H1 (cell line): ENCODE results near the gene ZNF839. TPM values are rescaled to one million over a fixed set of nuclear protein-coding genes. Genes with fewer than 3 reads are reported as not detected.

Experiments
- CTCF ChIA-PET: fragments of 300-600 bp; sonication (Branson Sonifier 250); formaldehyde crosslinking; loops from one replicate; lab custom pipeline; 2021; ENCODE audit not compliant: partially characterized antibody; lab: Charles Lee
- POLR2A ChIA-PET: fragments of 300-600 bp; sonication (Branson Sonifier 250); formaldehyde crosslinking; loops from one replicate; lab custom pipeline; 2021; ENCODE audit warnings: inconsistent platforms; ENCODE audit not compliant: partially characterized antibody; lab: Charles Lee
- DNase-seq, 2 experiments: peaks; one replicate each; pipeline versions ENCODE4 v3.0.0 to v3.0.0-alpha.2; 2010 to 2022; ENCODE audit warnings: low spot score in 2 of 2, low read depth in 1 of 2, mixed read lengths in 1 of 2
- FAIRE-seq: peaks from 2 replicates; lab custom pipeline; 2011; peaks lifted over from hg19 to GRCh38; lab: Jason Lieb, UNC
- H2AFZ ChIP-seq: 2 replicates; pipeline ENCODE4 v1.8.1; 2012; ENCODE audit warnings: low read length, inconsistent platforms
- H2AK5ac ChIP-seq: 2 replicates; pipeline ENCODE4 v1.6.1; 2013; ENCODE audit warnings: low read depth, low read length
- H2BK120ac ChIP-seq: replicated peaks from 2 replicates; pipeline ENCODE3; 2013; ENCODE audit warnings: low read depth, low read length, inconsistent platforms
- H2BK12ac ChIP-seq: 2 replicates; pipeline ENCODE4 v1.6.1; 2013; ENCODE audit warnings: low read depth, low read length
- H2BK15ac ChIP-seq: 2 replicates; pipeline ENCODE4 v1.6.1; 2013; ENCODE audit warnings: low read length
- H2BK20ac ChIP-seq: 2 replicates; pipeline ENCODE4 v1.6.1; 2013; ENCODE audit warnings: low read length
- H2BK5ac ChIP-seq: 2 replicates; pipeline ENCODE4 v1.6.1; 2013; ENCODE audit warnings: low read depth, low read length
- H3K14ac ChIP-seq: 2 replicates; pipeline ENCODE4 v1.6.1; 2013; ENCODE audit warnings: inconsistent platforms; ENCODE audit not compliant: insufficient read length
- H3K18ac ChIP-seq: 2 replicates; pipeline ENCODE4 v1.6.1; 2013; ENCODE audit warnings: low read length; ENCODE audit errors: extremely low read depth
- H3K23ac ChIP-seq: 2 replicates; pipeline ENCODE4 v1.6.1; 2013; ENCODE audit warnings: inconsistent platforms; ENCODE audit not compliant: insufficient read length
- H3K23me2 ChIP-seq: 2 replicates; pipeline ENCODE4 v1.6.1; 2013; ENCODE audit warnings: low read depth, low read length
- H3K27ac ChIP-seq: 2 replicates; pipeline ENCODE4 v1.6.1; 2011; ENCODE audit warnings: low read depth, low read length, inconsistent platforms
- H3K27me3 ChIP-seq, 4 experiments: replicated peaks in 1 of 4; 1 replicate in 1 of 4; 2 replicates in 3 of 4; pipeline versions ENCODE4 v1.6.1 to v1.8.1; 2011 to 2013; ENCODE audit warnings: low read length in 3 of 4, mild to moderate bottlenecking in 3 of 4, inconsistent platforms in 2 of 4, mixed read lengths in 2 of 4, moderate library complexity in 1 of 4; ENCODE audit not compliant: control insufficient read depth in 3 of 4, insufficient read depth in 3 of 4; ENCODE audit errors: extremely low read depth in 1 of 4
- H3K36me3 ChIP-seq, 4 experiments: 2 replicates each; pipeline versions ENCODE4 v1.6.1 to v1.8.1; 2011 to 2013; ENCODE audit warnings: mild to moderate bottlenecking in 4 of 4, low read length in 3 of 4, moderate library complexity in 2 of 4, control low read depth in 1 of 4, inconsistent platforms in 1 of 4; ENCODE audit not compliant: insufficient read depth in 4 of 4, control insufficient read depth in 2 of 4
- H3K4ac ChIP-seq: replicated peaks from 2 replicates; pipeline ENCODE3; 2013; ENCODE audit warnings: low read length, low read depth, mixed read lengths, inconsistent platforms; ENCODE audit not compliant: insufficient read length
- H3K4me1 ChIP-seq, 4 experiments: replicated peaks in 1 of 4; 1 replicate in 1 of 4; 2 replicates in 3 of 4; pipeline versions ENCODE4 v1.6.1 to v1.8.1; 2011 to 2013; ENCODE audit warnings: low read length in 3 of 4, inconsistent platforms in 2 of 4, mixed read lengths in 1 of 4; ENCODE audit not compliant: insufficient read depth in 4 of 4, control insufficient read depth in 3 of 4
- H3K4me2 ChIP-seq, 2 experiments: 2 replicates each; pipeline versions ENCODE4 v1.6.1 to v1.8.1; 2011 to 2013; ENCODE audit warnings: low read depth in 2 of 2, low read length in 2 of 2, control low read depth in 1 of 2, inconsistent platforms in 1 of 2, mild to moderate bottlenecking in 1 of 2; ENCODE audit not compliant: insufficient read depth in 1 of 2
- H3K4me3 ChIP-seq, 4 experiments: fragments of 200-600, 300-600 bp in 1 of 4; sonication (generic), shearing (Covaris generic), sonication (Bioruptor Twin) in 1 of 4; 2 replicates each; pipeline versions ENCODE4 v1.5.1 to v1.8.1; 2011 to 2016; ENCODE audit warnings: low read length in 4 of 4, low read depth in 3 of 4, control low read depth in 2 of 4, inconsistent platforms in 2 of 4, mild to moderate bottlenecking in 2 of 4, mixed read lengths in 1 of 4, moderate library complexity in 1 of 4; ENCODE audit not compliant: insufficient read depth in 2 of 4; ENCODE audit errors: extremely low read depth in 1 of 4
- H3K56ac ChIP-seq: replicated peaks from 2 replicates; pipeline ENCODE3; 2013; ENCODE audit warnings: low read depth, mild to moderate bottlenecking, mixed read lengths, low read length, inconsistent platforms; ENCODE audit not compliant: insufficient read length
- H3K79me1 ChIP-seq: 2 replicates; pipeline ENCODE4 v1.6.1; 2013; ENCODE audit warnings: low read depth, low read length, control low read depth
- H3K79me2 ChIP-seq, 2 experiments: 2 replicates each; pipeline versions ENCODE4 v1.6.1 to v1.8.1; 2012 to 2013; ENCODE audit warnings: low read length in 2 of 2, mild to moderate bottlenecking in 2 of 2, inconsistent platforms in 1 of 2; ENCODE audit not compliant: insufficient read depth in 2 of 2, control insufficient read depth in 1 of 2
- H3K9ac ChIP-seq, 4 experiments: replicated peaks in 1 of 4; 1 replicate in 1 of 4; 2 replicates in 3 of 4; pipeline versions ENCODE4 v1.6.1 to v1.8.1; 2011 to 2013; ENCODE audit warnings: low read depth in 3 of 4, low read length in 3 of 4, control low read depth in 2 of 4, mild to moderate bottlenecking in 2 of 4, moderate library complexity in 2 of 4, inconsistent platforms in 1 of 4; ENCODE audit errors: extremely low read depth in 1 of 4
- H3K9me3 ChIP-seq, 2 experiments: 2 replicates each; pipeline versions ENCODE4 v1.6.1 to v1.8.1; 2012 to 2013; ENCODE audit warnings: mild to moderate bottlenecking in 2 of 2, moderate library complexity in 2 of 2, control low read depth in 1 of 2, inconsistent platforms in 1 of 2, low read depth in 1 of 2, low read length in 1 of 2, mixed read lengths in 1 of 2; ENCODE audit not compliant: insufficient read depth in 2 of 2
- H4K20me1 ChIP-seq, 2 experiments: replicated peaks in 1 of 2; 2 replicates each; pipeline versions ENCODE3 to v1.8.1; 2011 to 2013; ENCODE audit warnings: inconsistent platforms in 2 of 2, low read length in 2 of 2, mild to moderate bottlenecking in 1 of 2; ENCODE audit not compliant: insufficient read depth in 2 of 2, control insufficient read depth in 1 of 2
- H4K5ac ChIP-seq: 2 replicates; pipeline ENCODE4 v1.6.1; 2013; ENCODE audit warnings: low read length, low read depth, mixed read lengths, inconsistent platforms; ENCODE audit not compliant: insufficient read length
- H4K8ac ChIP-seq: 2 replicates; pipeline ENCODE4 v1.8.0; 2013; ENCODE audit warnings: mild to moderate bottlenecking, moderate library complexity, low read length, inconsistent platforms; ENCODE audit not compliant: insufficient read depth; ENCODE audit errors: extremely low read depth
- H4K91ac ChIP-seq: replicated peaks from 2 replicates; pipeline ENCODE3; 2013; ENCODE audit warnings: low read length, mixed read lengths, inconsistent platforms; ENCODE audit not compliant: insufficient read length
- FOSL1 ChIP-seq: IDR thresholded peaks from 2 replicates; pipeline ENCODE4 v1.6.1; 2011; ENCODE audit warnings: mild to moderate bottlenecking, low read depth, low read length, moderate library complexity; ENCODE audit not compliant: insufficient read depth
- GABPA ChIP-seq: IDR thresholded peaks from 2 replicates; pipeline ENCODE4 v1.6.1; 2011; ENCODE audit warnings: mild to moderate bottlenecking, low read length, moderate library complexity, borderline replicate concordance; ENCODE audit not compliant: insufficient read depth
- POLR2AphosphoS5 ChIP-seq: IDR thresholded peaks from 2 replicates; pipeline ENCODE4 v1.6.1; 2011; ENCODE audit warnings: low read depth, low read length
- WGBS, 2 experiments: shearing (Covaris generic) in 1 of 2; methylation state at CpG; one replicate each; pipeline versions ENCODE4 v1.1.6 to v1.1.7; 2013 to 2015; ENCODE audit warnings: low lambda C conversion rate in 2 of 2, mixed read lengths in 2 of 2, inconsistent platforms in 1 of 2, low coverage in 1 of 2, missing lambda C conversion rate in 1 of 2; ENCODE audit not compliant: insufficient replicate concordance in 2 of 2, insufficient coverage in 1 of 2, insufficient read length in 1 of 2; ENCODE audit errors: extremely low coverage in 1 of 2, missing lambda C conversion rate in 1 of 2; 5-methylcytosine and 5-hydroxymethylcytosine counted together
- polyA plus RNA-seq, 7 experiments: library from polyadenylated mRNA; depleted of rRNA in 3 of 7; stranded (reverse) in 5 of 7; unstranded in 2 of 7; fragments of >200 nt in 5 of 7; fragments of 200-250 nt in 2 of 7; gene quantifications; 1 replicate in 5 of 7; 2 replicates in 1 of 7; 4 replicates in 1 of 7; pipeline versions ENCODE4 v1.2.1 to v1.2.3, GENCODE V29; 2011 to 2013; ENCODE audit warnings: missing spikeins in 2 of 7, mixed read lengths in 2 of 7
- total RNA-seq: library from RNA; stranded (reverse); fragmentation: NEBNext Ultra II Directional; extraction: Animal tissue kit (Norgen Biotek cat#: 25700); gene quantifications from 2 replicates; pipeline ENCODE4 v1.2.1, GENCODE V29; 2021

Gene ZNF839
- total and polyA plus RNA-seq, 2 of the 8 experiments (the other 6 are each of a cell fraction or from before 2014, with no cell fraction given), result 8.1 to 9.4 TPM

DNA sequence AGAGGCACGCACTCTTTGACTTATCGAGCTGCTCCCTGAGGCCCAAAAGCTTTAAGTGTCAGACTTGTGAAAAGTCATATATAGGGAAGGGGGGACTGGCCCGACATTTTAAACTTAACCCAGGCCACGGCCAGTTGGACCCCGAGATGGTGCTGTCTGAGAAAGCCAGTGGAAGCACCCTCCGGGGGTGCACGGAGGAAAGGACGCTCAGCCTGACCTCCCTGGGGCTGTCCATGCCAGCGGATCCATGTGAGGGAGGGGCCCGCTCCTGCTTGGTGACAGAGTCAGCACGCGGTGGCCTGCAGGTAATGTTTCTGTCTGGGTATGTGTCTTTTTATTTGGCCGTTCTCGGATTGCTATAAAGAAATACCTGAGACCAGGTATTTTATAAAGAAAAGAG, 7.0 kb downstream of the ZNF839 start:
- H3K4me3 ChIP-seq, result no peak overlapping the region
- H2BK20ac ChIP-seq, result no peak overlapping the region
- no peak overlapping the region for H4K8ac ChIP-seq
- H3K14ac ChIP-seq, result no peak overlapping the region
- no peaks in the 10 kb centered on the region for H3K4me1 ChIP-seq
- H3K4ac ChIP-seq, result no peak overlapping the region
- H4K91ac ChIP-seq, result no peak overlapping the region
- no peak overlapping the region for H3K56ac ChIP-seq
- no peaks in the 10 kb centered on the region for H3K9me3 ChIP-seq
- CTCF ChIA-PET, result no interaction called here
- FAIRE-seq (no peak), DNase-seq (no peak)
- no peak overlapping the region for H2AK5ac ChIP-seq
- H2AFZ ChIP-seq, result no peak overlapping the region
- POLR2A ChIA-PET, result interaction anchor here (0.6 kb wide), 1 partner anchor 64 kb away, joined by 3 read pairs; no protein-coding TSS in a partner anchor
- no peaks in the 10 kb centered on the region for H3K79me2 ChIP-seq
- H2BK15ac ChIP-seq, result no peak overlapping the region
- H3K27ac ChIP-seq, result no peak overlapping the region
- H4K20me1 ChIP-seq, result peaks cover 0 to 3% of the 10 kb centered on the region in 2 experiments
- no peak overlapping the region for H3K23ac ChIP-seq
- no peaks in the 10 kb centered on the region for H3K23me2 ChIP-seq
- H4K5ac ChIP-seq, result no peak overlapping the region
- H3K4me2 ChIP-seq, result no peak overlapping the region
- WGBS, 2 experiments, result 97% methylated on average over 14 of the region's 14 CpGs; no CpG with 5 or more reads in 1 of the 2 experiments
- no peak overlapping the region for H2BK5ac ChIP-seq
- H2BK12ac ChIP-seq, result no peak overlapping the region
- peaks cover 0 to 4% (median 2%) of the 10 kb centered on the region in 4 experiments; a peak in 4 of 8 replicates for H3K36me3 ChIP-seq
- no peaks in the 10 kb centered on the region for H3K27me3 ChIP-seq
- H3K18ac ChIP-seq, result no peak overlapping the region
- no peaks in the 10 kb centered on the region for H3K79me1 ChIP-seq
- TF ChIP-seq FOSL1 (no peak), GABPA (no peak), POLR2AphosphoS5 (no peak)
- H3K9ac ChIP-seq, result no peak overlapping the region
- H2BK120ac ChIP-seq, result no peak overlapping the region
